HepG2 (cell line): ENCODE results near the gene BAIAP3. TPM values are rescaled to one million over a fixed set of nuclear protein-coding genes. Genes with fewer than 3 reads are reported as not detected.
A peak's percentile ranks its signal among the peaks of the same experiment; 100 is the strongest.

ENCODE experiments used
- CENPT ChIP-seq: sonication (generic); formaldehyde crosslinking; IDR thresholded peaks from 2 replicates; pipeline ENCODE4 v1.8.0; 2022; ENCODE audit warnings: low read depth, mild to moderate bottlenecking, moderate library complexity, missing genetic modification reagents
- CTCF ChIP-seq: sonication (generic); formaldehyde crosslinking; IDR thresholded peaks from 2 replicates; pipeline ENCODE4 v1.5.0; 2020; ENCODE audit warnings: mild to moderate bottlenecking, missing genetic modification reagents, moderate library complexity
- HNF1B ChIP-seq: sonication (generic); formaldehyde crosslinking; IDR thresholded peaks from 2 replicates; pipeline ENCODE4 v1.5.1; 2020; ENCODE audit warnings: mild to moderate bottlenecking, moderate library complexity, missing genetic modification reagents
- KDM1A ChIP-seq: IDR thresholded peaks from 2 replicates; pipeline ENCODE4 v1.6.1; 2016; ENCODE audit warnings: missing compliant biosample characterization
- KDM2A ChIP-seq: sonication (generic); formaldehyde crosslinking; IDR thresholded peaks from 2 replicates; pipeline ENCODE4 v1.4.0; 2020; ENCODE audit warnings: low read depth, missing genetic modification reagents, borderline replicate concordance
- POLR2AphosphoS2 ChIP-seq: IDR thresholded peaks from 2 replicates; pipeline ENCODE4 v1.6.1; 2011; ENCODE audit warnings: low read depth, low read length, improper control_type of control experiment
- RERE ChIP-seq: IDR thresholded peaks from 2 replicates; pipeline ENCODE4 v1.6.1; 2016; ENCODE audit warnings: low read depth, missing genetic modification reagents, missing compliant biosample characterization
- SMAD9 ChIP-seq: sonication (generic); formaldehyde crosslinking; IDR thresholded peaks from 2 replicates; pipeline ENCODE4 v1.5.1; 2020; ENCODE audit warnings: mild to moderate bottlenecking, missing genetic modification reagents
- TMF1 ChIP-seq: sonication (generic); formaldehyde crosslinking; IDR thresholded peaks from 2 replicates; pipeline ENCODE4 v1.8.1; 2022; ENCODE audit warnings: low read depth, missing genetic modification reagents
- ZBTB39 ChIP-seq: sonication (generic); formaldehyde crosslinking; IDR thresholded peaks from 2 replicates; pipeline ENCODE4 v1.5.0; 2020; ENCODE audit warnings: missing genetic modification reagents
- ZC3H4 ChIP-seq: sonication (generic); formaldehyde crosslinking; IDR thresholded peaks from 2 replicates; pipeline ENCODE4 v1.4.0; 2020; ENCODE audit warnings: missing genetic modification reagents, borderline replicate concordance
- ZMYM3 ChIP-seq: sonication (generic); formaldehyde crosslinking; IDR thresholded peaks from 2 replicates; pipeline ENCODE4 v1.5.1; 2020; ENCODE audit warnings: mild to moderate bottlenecking, missing genetic modification reagents
- ZNF350 ChIP-seq: sonication (generic); formaldehyde crosslinking; IDR thresholded peaks from 2 replicates; pipeline ENCODE4 v1.4.0; 2020; ENCODE audit warnings: mild to moderate bottlenecking, low read depth, missing genetic modification reagents, borderline replicate concordance
- ZNF605 ChIP-seq: sonication (generic); formaldehyde crosslinking; IDR thresholded peaks from 2 replicates; pipeline ENCODE4 v1.8.0; 2022; ENCODE audit warnings: mild to moderate bottlenecking, missing genetic modification reagents
- ZNF614 ChIP-seq: IDR thresholded peaks from 2 replicates; pipeline ENCODE4 v1.6.1; 2018; ENCODE audit warnings: missing biosample characterization, missing genetic modification reagents, inconsistent platforms, borderline replicate concordance
- ZNF629 ChIP-seq: sonication (generic); formaldehyde crosslinking; conservative IDR thresholded peaks from 2 replicates; pipeline ENCODE4 v1.5.0; 2020; ENCODE audit warnings: missing genetic modification reagents
- ZNF776 ChIP-seq: sonication (generic); formaldehyde crosslinking; IDR thresholded peaks from 2 replicates; pipeline ENCODE4 v1.4.0; 2020; ENCODE audit warnings: mild to moderate bottlenecking, missing genetic modification reagents
- ZSCAN30 ChIP-seq: sonication (generic); formaldehyde crosslinking; IDR thresholded peaks from 2 replicates; pipeline ENCODE4 v1.5.0; 2020; ENCODE audit warnings: mild to moderate bottlenecking, missing genetic modification reagents
- polyA plus RNA-seq, 8 experiments: library from polyadenylated mRNA; depleted of rRNA in 3 of 8; stranded (reverse) in 7 of 8; unstranded in 1 of 8; fragments of >200 nt; fragmentation: Illumina TruSeq in 4 of 8; extraction: Trizol in 4 of 8; gene quantifications; 2 replicates each; pipeline versions ENCODE4 v1.2.1 to v1.2.3, GENCODE V29; 2011 to 2016; ENCODE audit warnings: low read depth in 4 of 8, missing spikeins in 1 of 8, mixed read lengths in 1 of 8; ENCODE audit not compliant: insufficient read depth in 1 of 8
- total RNA-seq, 5 experiments: library from RNA; depleted of rRNA; stranded (reverse); fragments of >200 nt; fragmentation: Illumina TruSeq; extraction: Trizol; gene quantifications; 2 replicates each; pipeline ENCODE4 v1.2.3, GENCODE V29; 2016; ENCODE audit warnings: low read depth in 1 of 5

BAIAP3 gene
- total and polyA plus RNA-seq, 2 of the 13 experiments (the other 11 are each of a cell fraction or from before 2014, with no cell fraction given), result 3.2 to 5.7 TPM

GRCh38 chr16:1330931-1331711 lies 2.3 kb upstream of the BAIAP3 start (continued):
- TF ChIP-seq ZBTB39 (CRISPR knock-in tag) (0 out of 2 replicates have a peak, but pooled peaks have one; percentile 8), ZNF629 (CRISPR knock-in tag) (peak; percentile 93), KDM2A (CRISPR knock-in tag) (peak; percentile 8; the same call in 1 of the 2 replicates), CTCF (CRISPR knock-in tag) (0 out of 2 replicates have a peak, but pooled peaks have one; percentile 4), POLR2AphosphoS2 (no peak), HNF1B (no peak), KDM1A (CRISPR knock-in tag) (peak; percentile 81), ZNF350 (CRISPR knock-in tag) (0 out of 2 replicates have a peak, but pooled peaks have one; percentile 39), ZC3H4 (CRISPR knock-in tag) (0 out of 2 replicates have a peak, but pooled peaks have one; percentile 57), RERE (CRISPR knock-in tag) (no peak), SMAD9 (CRISPR knock-in tag) (no peak), ZNF605 (CRISPR knock-in tag) (no peak), TMF1 (CRISPR knock-in tag) (no peak), ZSCAN30 (CRISPR knock-in tag) (no peak), CENPT (no peak), ZMYM3 (CRISPR knock-in tag) (peak; percentile 73), ZNF614 (CRISPR knock-in tag) (no peak), ZNF776 (CRISPR knock-in tag) (0 out of 2 replicates have a peak, but pooled peaks have one; percentile 52)
